Measurements from ENCODE around the gene SOD3. TPM values are rescaled to one million over a fixed set of nuclear protein-coding genes. Genes with fewer than 3 reads are reported as not detected.

SOD3 gene
- total RNA-seq, 1 experiment from 2014 or later: not detected

DNA sequence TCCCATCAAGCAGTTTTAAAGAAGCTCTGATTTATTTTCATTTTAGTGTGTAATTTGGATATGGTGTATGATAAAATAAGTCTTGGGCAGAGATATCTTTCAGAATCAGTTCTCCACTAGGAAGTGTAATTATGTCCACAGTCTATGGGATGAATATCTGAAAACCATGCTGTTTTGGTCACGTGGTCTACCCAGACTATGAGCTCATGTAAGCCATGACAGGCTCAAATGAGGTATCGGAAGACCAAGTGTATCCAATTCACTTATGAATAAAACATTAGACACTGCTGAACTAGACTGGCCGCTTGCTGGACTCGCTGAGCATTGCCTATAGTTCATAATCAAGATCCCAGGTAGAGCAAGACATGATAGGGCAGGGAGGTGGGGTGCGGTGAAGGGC lies 50.5 kb downstream of the SOD3 start:
- Mint-ChIP-seq H3K27me3 (ENCODE audit: insufficient read depth, unreplicated experiment) (no peaks in the 10 kb centered on the region), H3K27ac (ENCODE audit: low read depth, unreplicated experiment) (no peak overlapping the region), H3K4me1 (ENCODE audit: insufficient read depth, unreplicated experiment) (peaks cover 3% of the 10 kb centered on the region), H3K9me3 (ENCODE audit: unreplicated experiment) (no peaks in the 10 kb centered on the region), H3K4me3 (ENCODE audit: unreplicated experiment) (no peak overlapping the region), H3K36me3 (ENCODE audit: insufficient read depth, unreplicated experiment) (peaks cover 7% of the 10 kb centered on the region)
- POLR2A ChIA-PET: no interaction called here
- TF ChIP-seq, protein P1, sequence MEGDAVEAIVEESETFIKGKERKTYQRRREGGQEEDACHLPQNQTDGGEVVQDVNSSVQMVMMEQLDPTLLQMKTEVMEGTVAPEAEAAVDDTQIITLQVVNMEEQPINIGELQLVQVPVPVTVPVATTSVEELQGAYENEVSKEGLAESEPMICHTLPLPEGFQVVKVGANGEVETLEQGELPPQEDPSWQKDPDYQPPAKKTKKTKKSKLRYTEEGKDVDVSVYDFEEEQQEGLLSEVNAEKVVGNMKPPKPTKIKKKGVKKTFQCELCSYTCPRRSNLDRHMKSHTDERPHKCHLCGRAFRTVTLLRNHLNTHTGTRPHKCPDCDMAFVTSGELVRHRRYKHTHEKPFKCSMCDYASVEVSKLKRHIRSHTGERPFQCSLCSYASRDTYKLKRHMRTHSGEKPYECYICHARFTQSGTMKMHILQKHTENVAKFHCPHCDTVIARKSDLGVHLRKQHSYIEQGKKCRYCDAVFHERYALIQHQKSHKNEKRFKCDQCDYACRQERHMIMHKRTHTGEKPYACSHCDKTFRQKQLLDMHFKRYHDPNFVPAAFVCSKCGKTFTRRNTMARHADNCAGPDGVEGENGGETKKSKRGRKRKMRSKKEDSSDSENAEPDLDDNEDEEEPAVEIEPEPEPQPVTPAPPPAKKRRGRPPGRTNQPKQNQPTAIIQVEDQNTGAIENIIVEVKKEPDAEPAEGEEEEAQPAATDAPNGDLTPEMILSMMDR (IDR thresholded peaks at IDR 0.05; ENCODE audit: unreplicated experiment): no peak
- no TSS peak for BruUV-seq (replicated peaks)
- CTCF ChIA-PET: interaction anchor here (0.8 kb wide), 1 partner anchor 299 kb away, joined by 3 read pairs; no protein-coding TSS in a partner anchor
- DNase-seq (ENCODE audit: unreplicated experiment): no peak
- intact Hi-C loops (cut with micrococcal nuclease): no loop called here

DNA sequence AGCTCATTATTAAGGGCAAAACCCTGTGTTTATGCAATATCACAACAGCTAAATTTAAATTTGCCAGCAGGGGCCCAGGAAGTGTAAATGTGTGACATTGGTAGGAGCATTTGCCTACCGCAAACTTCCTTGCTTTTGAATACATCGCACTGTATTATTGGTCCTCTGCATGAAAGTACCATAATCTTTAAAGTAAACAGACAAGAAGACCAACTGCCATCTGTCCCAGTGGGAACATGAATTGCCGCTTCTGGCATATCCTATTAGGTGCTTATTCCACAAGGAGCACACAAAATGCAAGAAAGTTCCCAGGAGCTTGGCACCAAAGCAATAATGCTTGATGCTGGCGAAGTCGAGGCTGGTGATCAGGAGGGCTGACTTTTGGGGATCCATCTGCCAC lies 51.3 kb downstream of the SOD3 start:
- H3K4me1 Mint-ChIP-seq (ENCODE audit: insufficient read depth, unreplicated experiment): peaks cover 8% of the 10 kb centered on the region
- intact Hi-C loops (cut with micrococcal nuclease): no loop called here
- no peaks in the 10 kb centered on the region for H3K9me3 Mint-ChIP-seq (ENCODE audit: unreplicated experiment)
- peaks cover 7% of the 10 kb centered on the region for H3K36me3 Mint-ChIP-seq (ENCODE audit: insufficient read depth, unreplicated experiment)
- H3K27ac Mint-ChIP-seq (ENCODE audit: low read depth, unreplicated experiment): no peak overlapping the region
- CTCF ChIA-PET: no interaction called here
- H3K27me3 Mint-ChIP-seq (ENCODE audit: insufficient read depth, unreplicated experiment): no peaks in the 10 kb centered on the region
- no TSS peak for BruUV-seq (replicated peaks)
- TF ChIP-seq, protein P1 (IDR thresholded peaks at IDR 0.05; ENCODE audit: unreplicated experiment): no peak
- POLR2A ChIA-PET: no interaction called here
- DNase-seq (ENCODE audit: unreplicated experiment): no peak
- H3K4me3 Mint-ChIP-seq (ENCODE audit: unreplicated experiment): no peak overlapping the region

GRCh38 chr4:24849351-24849750 lies 54.0 kb downstream of the SOD3 start:
- intact Hi-C loops (cut with micrococcal nuclease): no loop called here
- TF ChIP-seq, protein P1 (IDR thresholded peaks at IDR 0.05; ENCODE audit: unreplicated experiment): no peak
- no peaks in the 10 kb centered on the region for H3K27me3 Mint-ChIP-seq (ENCODE audit: insufficient read depth, unreplicated experiment)
- H3K9me3 Mint-ChIP-seq (ENCODE audit: unreplicated experiment): no peaks in the 10 kb centered on the region
- DNase-seq (ENCODE audit: unreplicated experiment): no peak
- peaks cover 7% of the 10 kb centered on the region for H3K36me3 Mint-ChIP-seq (ENCODE audit: insufficient read depth, unreplicated experiment)
- no peak overlapping the region for H3K4me3 Mint-ChIP-seq (ENCODE audit: unreplicated experiment)
- ChIA-PET CTCF (no interaction called here), POLR2A (no interaction called here)
- no peak overlapping the region for H3K27ac Mint-ChIP-seq (ENCODE audit: low read depth, unreplicated experiment)
- BruUV-seq (replicated peaks): no TSS peak
- peaks cover 13% of the 10 kb centered on the region for H3K4me1 Mint-ChIP-seq (ENCODE audit: insufficient read depth, unreplicated experiment)

DNA sequence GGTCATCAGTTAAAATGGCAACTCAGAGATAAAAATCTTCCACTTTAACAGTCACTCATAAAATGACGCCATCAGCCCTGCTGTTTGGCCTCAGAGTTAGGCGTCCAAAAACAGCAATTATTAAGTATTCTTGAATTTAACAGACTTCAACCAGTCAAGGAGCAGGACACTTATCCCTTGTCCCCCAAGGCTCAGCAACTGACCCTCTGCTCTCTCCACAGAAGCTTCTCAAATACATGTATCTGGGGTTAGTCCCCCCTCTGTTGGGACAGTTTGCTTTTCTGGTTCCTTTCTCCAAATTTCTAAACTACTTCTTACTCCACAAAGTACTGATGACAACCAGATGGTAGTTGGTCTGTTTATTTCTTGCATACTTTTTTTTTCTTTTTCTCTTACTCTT lies 54.4 kb downstream of the SOD3 start:
- Mint-ChIP-seq H3K36me3 (ENCODE audit: insufficient read depth, unreplicated experiment) (peaks cover 7% of the 10 kb centered on the region), H3K4me3 (ENCODE audit: unreplicated experiment) (no peak overlapping the region), H3K9me3 (ENCODE audit: unreplicated experiment) (no peaks in the 10 kb centered on the region), H3K27ac (ENCODE audit: low read depth, unreplicated experiment) (no peak overlapping the region), H3K27me3 (ENCODE audit: insufficient read depth, unreplicated experiment) (no peaks in the 10 kb centered on the region), H3K4me1 (ENCODE audit: insufficient read depth, unreplicated experiment) (peaks cover 13% of the 10 kb centered on the region)
- TF ChIP-seq, protein P1 (IDR thresholded peaks at IDR 0.05; ENCODE audit: unreplicated experiment): no peak
- no TSS peak for BruUV-seq (replicated peaks)
- CTCF ChIA-PET: no interaction called here
- POLR2A ChIA-PET: no interaction called here
- no peak for DNase-seq (ENCODE audit: unreplicated experiment)
- intact Hi-C loops (cut with micrococcal nuclease): no loop called here

Other genes starting within 250 kb of the SOD3 start
- 114 and 125 TPM in 2 replicates for gene DHX15, start 211.0 kb upstream of the SOD3 start, total RNA-seq (2022)
- gene CCDC149, start 117.5 kb downstream of the SOD3 start, total RNA-seq (2022): 12.7 and 15.4 TPM in 2 replicates
- gene LGI2, start 235.4 kb downstream of the SOD3 start, total RNA-seq (2022): 0.20 TPM in 1 of 2 replicates, not detected in the other